Measurements from ENCODE around the gene GPRC5C.

Gene GPRC5C

GRCh38 chr17:74435775-74436359, 4.0 kb downstream of the GPRC5C start:
- no peak for DNase-seq

- DNase-seq: no peak
These were observed 5.8 kb downstream of the GPRC5C start for GRCh38 chr17:74437702-74438101.

- DNase-seq: no peak
These were observed 8.0 kb downstream of the GPRC5C start for GRCh38 chr17:74439691-74440567.

GRCh38 chr17:74441537-74441936, 9.6 kb downstream of the GPRC5C start:
- no peak for DNase-seq

- DNase-seq: no peak
These were observed 10.4 kb downstream of the GPRC5C start for GRCh38 chr17:74442291-74442669.

GRCh38 chr17:74442670-74443515, 11.0 kb downstream of the GPRC5C start:
- DNase-seq: no peak

- no peak for DNase-seq
These were observed 11.8 kb downstream of the GPRC5C start for GRCh38 chr17:74443516-74444296.

- DNase-seq: no peak
These were observed 12.5 kb downstream of the GPRC5C start for GRCh38 chr17:74444406-74444805.

GRCh38 chr17:74445158-74445557, 13.3 kb downstream of the GPRC5C start:
- no peak for DNase-seq

GRCh38 chr17:74446551-74447500, 14.9 kb downstream of the GPRC5C start:
- no peak for DNase-seq

- no peak for DNase-seq
These were observed 15.8 kb downstream of the GPRC5C start for GRCh38 chr17:74447628-74448159.

- DNase-seq: no peak
These were observed 16.9 kb downstream of the GPRC5C start for GRCh38 chr17:74448756-74449155.

- no peak for DNase-seq
These were observed 17.4 kb downstream of the GPRC5C start for GRCh38 chr17:74449306-74449705.

- no peak for DNase-seq
These were observed 17.9 kb downstream of the GPRC5C start for GRCh38 chr17:74449773-74450172.

GRCh38 chr17:74450231-74450630, 18.3 kb downstream of the GPRC5C start:
- no peak for DNase-seq

- DNase-seq: no peak
These were observed 19.1 kb downstream of the GPRC5C start for GRCh38 chr17:74450925-74451403.

- DNase-seq: no peak
These were observed 19.7 kb downstream of the GPRC5C start for GRCh38 chr17:74451557-74451956.

GRCh38 chr17:74452033-74452840, 20.3 kb downstream of the GPRC5C start:
- no peak for DNase-seq

GRCh38 chr17:74452841-74453661, 21.2 kb downstream of the GPRC5C start:
- no peak for DNase-seq

All from activated naive CD4-positive, alpha-beta T cell treated with anti-CD3 and anti-CD28 coated beads, Interleukin-2, amount 50 U/mL, for 16 hours (primary cell).